GM18870 (cell line): ENCODE results near the gene IPO13.

Source experiments
- ATAC-seq: cut with Tn5 transposase; IDR thresholded peaks from one replicate; pipeline ENCODE4 v1.9.1; 2021; ENCODE audit warnings: moderate library complexity; ENCODE audit not compliant: unreplicated experiment

Gene IPO13

GRCh38 chr1:44002165-44002564, 55.4 kb downstream of the IPO13 start:
- ATAC-seq, result no peak

- ATAC-seq, result no peak
Observed at GRCh38 chr1:44002606-44003157, 55.9 kb downstream of the IPO13 start.

- no peak for ATAC-seq
Observed at GRCh38 chr1:44008259-44008658, 61.5 kb downstream of the IPO13 start.

- ATAC-seq, result no peak
Observed at GRCh38 chr1:44010935-44011471, 64.3 kb downstream of the IPO13 start.

GRCh38 chr1:44012404-44012803, 65.7 kb downstream of the IPO13 start:
- ATAC-seq, result no peak

GRCh38 chr1:44012941-44013609, 66.3 kb downstream of the IPO13 start:
- no peak for ATAC-seq

GRCh38 chr1:44013949-44014348, 67.2 kb downstream of the IPO13 start:
- ATAC-seq, result no peak

- ATAC-seq, result no peak
Observed at GRCh38 chr1:44014365-44015104, 67.8 kb downstream of the IPO13 start.

GRCh38 chr1:44015206-44015605, 68.5 kb downstream of the IPO13 start:
- ATAC-seq, result no peak

- ATAC-seq, result no peak
Observed at GRCh38 chr1:44016041-44016889, 69.5 kb downstream of the IPO13 start.

GRCh38 chr1:44016890-44017400, 70.2 kb downstream of the IPO13 start:
- ATAC-seq, result no peak
